Measurements from ENCODE around the gene CNKSR3. TPM values are rescaled to one million over a fixed set of nuclear protein-coding genes. Genes with fewer than 3 reads are reported as not detected.

The CNKSR3 gene
- total RNA-seq, 1 donor from 2014 or later = 10.3 TPM

DNA sequence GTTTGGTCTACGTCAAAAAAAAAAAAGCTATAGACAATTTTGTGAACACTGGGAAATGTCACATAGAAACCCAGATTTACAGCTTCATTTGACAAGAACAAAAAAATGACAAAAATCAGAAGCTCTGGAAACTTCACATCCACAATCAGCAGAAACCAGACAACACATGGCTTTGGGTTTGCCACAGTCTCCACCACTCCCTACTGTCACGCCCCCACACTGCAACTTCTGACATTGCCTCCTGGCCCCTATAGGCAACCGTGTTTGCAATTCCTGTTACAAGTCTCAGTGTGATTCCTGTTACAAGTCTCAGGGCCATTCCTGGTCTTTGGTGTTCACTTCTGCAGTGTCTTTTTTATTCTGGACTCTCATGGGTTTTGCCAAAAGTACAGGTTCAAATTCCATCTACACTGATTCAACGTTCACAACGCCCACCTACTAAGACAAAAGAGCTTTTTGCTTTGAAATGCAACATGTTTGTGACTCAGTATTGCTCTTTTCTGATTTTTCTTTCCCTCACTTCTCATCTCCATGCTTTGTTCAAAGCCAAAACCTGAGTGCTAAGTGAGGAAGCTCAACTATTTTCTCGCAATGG is 12.0 kb downstream of the CNKSR3 start:
- DNase-seq (ENCODE audit: low read depth) = no peak
- no peak overlapping the region for H3K4me3 ChIP-seq (ENCODE audit: low read depth, low read length)
- TF ChIP-seq, protein P1, sequence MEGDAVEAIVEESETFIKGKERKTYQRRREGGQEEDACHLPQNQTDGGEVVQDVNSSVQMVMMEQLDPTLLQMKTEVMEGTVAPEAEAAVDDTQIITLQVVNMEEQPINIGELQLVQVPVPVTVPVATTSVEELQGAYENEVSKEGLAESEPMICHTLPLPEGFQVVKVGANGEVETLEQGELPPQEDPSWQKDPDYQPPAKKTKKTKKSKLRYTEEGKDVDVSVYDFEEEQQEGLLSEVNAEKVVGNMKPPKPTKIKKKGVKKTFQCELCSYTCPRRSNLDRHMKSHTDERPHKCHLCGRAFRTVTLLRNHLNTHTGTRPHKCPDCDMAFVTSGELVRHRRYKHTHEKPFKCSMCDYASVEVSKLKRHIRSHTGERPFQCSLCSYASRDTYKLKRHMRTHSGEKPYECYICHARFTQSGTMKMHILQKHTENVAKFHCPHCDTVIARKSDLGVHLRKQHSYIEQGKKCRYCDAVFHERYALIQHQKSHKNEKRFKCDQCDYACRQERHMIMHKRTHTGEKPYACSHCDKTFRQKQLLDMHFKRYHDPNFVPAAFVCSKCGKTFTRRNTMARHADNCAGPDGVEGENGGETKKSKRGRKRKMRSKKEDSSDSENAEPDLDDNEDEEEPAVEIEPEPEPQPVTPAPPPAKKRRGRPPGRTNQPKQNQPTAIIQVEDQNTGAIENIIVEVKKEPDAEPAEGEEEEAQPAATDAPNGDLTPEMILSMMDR (conservative IDR thresholded peaks at IDR 0.05; ENCODE audit: low read depth, low read length) = no peak

DNA sequence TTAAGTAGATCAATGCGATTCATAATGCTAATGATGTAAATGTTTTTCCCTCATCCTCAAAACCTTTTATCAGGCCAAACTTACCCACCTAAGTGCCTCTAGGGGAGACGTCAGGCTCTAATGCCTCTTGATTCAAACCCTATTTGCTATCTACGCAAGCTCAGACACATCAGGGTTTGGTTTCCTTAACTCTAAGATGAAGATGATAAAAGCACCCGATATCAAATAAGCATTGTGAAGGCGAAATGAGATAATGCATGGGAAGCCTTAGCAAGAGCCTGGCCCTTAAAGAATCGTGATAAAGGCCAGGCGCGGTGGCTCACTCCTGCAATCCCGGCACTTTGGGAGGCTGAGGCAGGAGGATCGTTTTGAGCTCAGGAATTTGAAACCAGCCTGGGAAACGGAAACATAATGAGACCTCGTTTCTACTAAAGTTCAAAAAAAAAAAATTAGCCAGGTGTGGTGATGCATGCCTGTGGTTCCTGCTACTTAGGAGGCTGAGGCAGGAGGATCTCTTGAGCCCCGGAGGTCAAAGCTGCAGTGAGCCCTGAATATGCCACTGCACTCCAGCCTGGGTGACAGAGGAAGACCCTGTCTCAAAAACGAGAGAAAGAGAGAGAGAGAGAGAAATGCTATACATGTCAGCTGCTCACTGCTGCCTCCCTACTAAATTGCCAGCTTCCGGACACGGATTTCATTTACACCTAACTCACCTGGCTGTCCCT is 13.5 kb downstream of the CNKSR3 start:
- no peak for DNase-seq (ENCODE audit: low read depth)
- H3K4me3 ChIP-seq (ENCODE audit: low read depth, low read length) = no peak overlapping the region
- TF ChIP-seq, protein P1 (conservative IDR thresholded peaks at IDR 0.05; ENCODE audit: low read depth, low read length) = no peak

DNA sequence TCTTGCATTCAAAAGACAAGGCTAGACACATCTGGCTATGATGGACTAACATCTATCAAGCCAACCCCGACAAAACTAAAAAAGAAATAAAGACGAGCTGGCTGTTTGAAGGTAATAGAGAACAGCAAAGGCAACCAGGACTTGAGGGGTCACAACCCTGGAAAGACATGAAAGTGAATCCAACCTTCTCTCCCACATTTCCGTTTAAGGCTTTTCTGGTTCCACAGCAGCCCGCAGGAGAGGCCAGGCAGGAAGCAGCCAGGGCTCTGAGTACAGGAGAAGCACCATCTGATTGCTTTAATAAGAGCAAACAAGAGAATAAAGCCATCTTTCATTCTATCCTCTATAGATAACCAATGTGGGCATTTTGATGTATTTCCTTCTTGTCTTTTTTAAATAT is 14.3 kb downstream of the CNKSR3 start:
- TF ChIP-seq, protein P1 (conservative IDR thresholded peaks at IDR 0.05; ENCODE audit: low read depth, low read length) = no peak
- H3K4me3 ChIP-seq (ENCODE audit: low read depth, low read length) = no peak overlapping the region
- DNase-seq (ENCODE audit: low read depth) = no peak

- TF ChIP-seq, protein P1 (conservative IDR thresholded peaks at IDR 0.05; ENCODE audit: low read depth, low read length) = no peak
- no peak for DNase-seq (ENCODE audit: low read depth)
- H3K4me3 ChIP-seq (ENCODE audit: low read depth, low read length) = no peak overlapping the region
Measured at GRCh38 chr6:154494592-154495311, 15.7 kb downstream of the CNKSR3 start.

- TF ChIP-seq, protein P1 (conservative IDR thresholded peaks at IDR 0.05; ENCODE audit: low read depth, low read length) = no peak
- DNase-seq (ENCODE audit: low read depth) = no peak
- no peak overlapping the region for H3K4me3 ChIP-seq (ENCODE audit: low read depth, low read length)
Measured at GRCh38 chr6:154491567-154492470, 18.7 kb downstream of the CNKSR3 start.

DNA sequence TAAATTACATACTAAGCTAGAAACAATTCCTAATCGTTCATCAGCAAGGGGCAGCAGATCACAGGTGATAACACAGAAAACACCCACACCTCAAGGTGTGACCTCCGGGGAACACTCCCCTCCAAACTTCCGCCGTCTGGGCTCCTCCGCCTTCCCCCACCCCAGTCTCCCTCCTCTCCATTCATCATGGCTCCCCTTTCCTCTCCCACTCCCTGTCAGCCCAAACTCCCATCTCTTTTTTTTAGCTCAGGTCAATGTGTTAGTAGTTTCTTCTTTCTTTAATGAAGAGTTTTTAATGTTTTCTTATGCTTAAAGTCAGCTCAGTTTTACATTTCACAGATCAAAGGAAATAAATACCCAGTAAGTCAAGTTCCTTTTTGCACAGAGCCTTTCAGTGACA is 20.7 kb downstream of the CNKSR3 start:
- DNase-seq (ENCODE audit: low read depth) = no peak
- TF ChIP-seq, protein P1 (conservative IDR thresholded peaks at IDR 0.05; ENCODE audit: low read depth, low read length) = no peak
- no peak overlapping the region for H3K4me3 ChIP-seq (ENCODE audit: low read depth, low read length)
